Osteoblast (primary cell): ENCODE measurements around the gene CPN2. TPM values are rescaled to one million over a fixed set of nuclear protein-coding genes. Genes with fewer than 3 reads are reported as not detected.

Source experiments
- DNase-seq: peaks from one replicate; pipeline ENCODE4 v3.0.0; 2011; ENCODE audit warnings: low spot score, mixed read lengths; ENCODE audit not compliant: insufficient read length; ENCODE audit errors: missing footprints
- H2AFZ ChIP-seq: 2 replicates; pipeline ENCODE4 v1.6.0; 2011; ENCODE audit warnings: mild to moderate bottlenecking, low read length
- H3K27ac ChIP-seq: 2 replicates; pipeline ENCODE4 v1.5.1; 2011; ENCODE audit warnings: mild to moderate bottlenecking, low read depth, low read length, moderate library complexity
- H3K27me3 ChIP-seq: 2 replicates; pipeline ENCODE4 v1.6.0; 2012; ENCODE audit warnings: mild to moderate bottlenecking, control low read depth, inconsistent platforms, low read length, moderate library complexity; ENCODE audit not compliant: insufficient read depth
- H3K36me3 ChIP-seq: 2 replicates; pipeline ENCODE4 v1.5.1; 2011; ENCODE audit warnings: mild to moderate bottlenecking, low read length, control low read depth, moderate library complexity; ENCODE audit not compliant: insufficient read depth
- H3K4me1 ChIP-seq: 2 replicates; pipeline ENCODE4 v1.5.1; 2011; ENCODE audit warnings: mild to moderate bottlenecking, low read length, control low read depth, moderate library complexity; ENCODE audit not compliant: insufficient read depth
- H3K4me2 ChIP-seq: 2 replicates; pipeline ENCODE4 v1.6.0; 2011; ENCODE audit warnings: mild to moderate bottlenecking, low read length; ENCODE audit not compliant: insufficient read depth
- H3K4me3 ChIP-seq: fragments of 200-600 bp; sonication (generic); 3 replicates; pipeline ENCODE4 v1.5.1; 2012; ENCODE audit warnings: mild to moderate bottlenecking, low read length, inconsistent platforms; ENCODE audit not compliant: insufficient read depth
- H3K79me2 ChIP-seq: 2 replicates; pipeline ENCODE4 v1.6.0; 2012; ENCODE audit warnings: mild to moderate bottlenecking, low read length, control low read depth, inconsistent platforms; ENCODE audit not compliant: insufficient read depth
- H3K9me3 ChIP-seq: 2 replicates; pipeline ENCODE4 v1.5.1; 2011; ENCODE audit warnings: low read depth, low read length, control low read depth
- H4K20me1 ChIP-seq: 2 replicates; pipeline ENCODE4 v1.6.0; 2012; ENCODE audit warnings: mild to moderate bottlenecking, low read length, control low read depth; ENCODE audit not compliant: insufficient read depth
- total RNA-seq: library from RNA; depleted of rRNA; stranded (reverse); fragments of >200 nt; gene quantifications from 2 replicates; pipeline ENCODE4 v1.2.3, GENCODE V29; 2012
- TF ChIP-seq, protein P1 (sequence below): IDR thresholded peaks from 2 replicates; pipeline ENCODE4 v1.5.1; 2011; ENCODE audit warnings: mild to moderate bottlenecking, low read depth, low read length, moderate library complexity; ENCODE audit errors: extremely low read depth

Gene CPN2
- total RNA-seq, 1 donor: under 0.01 TPM

DNA sequence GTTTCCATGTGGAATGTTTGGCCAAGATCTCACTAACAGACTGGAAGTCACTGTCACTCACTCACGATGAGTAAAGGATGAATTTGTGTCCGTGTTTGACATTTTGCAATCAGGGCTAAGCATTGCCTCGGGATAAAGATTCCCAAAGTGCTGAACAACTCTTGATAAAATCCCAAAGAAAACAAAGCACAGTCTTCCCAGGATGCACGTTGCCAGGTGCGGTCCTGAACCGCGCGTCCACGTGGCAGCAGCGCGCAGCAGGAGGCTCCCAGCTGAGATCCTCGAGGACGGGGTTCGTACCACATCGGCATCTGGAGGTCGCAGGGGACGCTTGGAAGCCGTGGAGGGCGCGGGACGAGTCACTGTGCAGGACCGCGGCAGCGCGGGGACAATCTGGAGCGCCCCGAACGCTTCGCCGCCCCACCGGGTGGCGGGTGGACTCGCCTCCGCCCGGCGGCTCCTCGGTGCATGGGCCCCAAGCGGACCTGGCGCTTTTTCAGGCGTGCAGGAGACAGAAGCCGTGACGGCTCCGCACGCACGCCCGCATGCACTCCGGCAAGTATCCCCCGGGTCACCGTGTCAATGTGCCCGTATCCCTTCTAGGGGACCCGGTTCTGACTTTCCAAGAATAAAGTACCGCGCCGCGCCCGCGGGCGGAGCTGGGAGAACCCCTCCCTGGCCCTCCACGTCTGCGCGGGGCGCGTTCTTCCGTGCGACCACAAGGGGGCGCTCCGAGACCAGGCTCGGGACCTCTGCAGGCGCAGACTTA is 17.7 kb downstream of the CPN2 start:
- peaks cover 31% of the 10 kb centered on the region for H3K4me1 ChIP-seq
- no peaks in the 10 kb centered on the region for H3K79me2 ChIP-seq
- peak; percentile 97 for DNase-seq
- H2AFZ ChIP-seq: peak overlapping the region; percentile 85
- no peaks in the 10 kb centered on the region for H3K27me3 ChIP-seq
- no peaks in the 10 kb centered on the region for H3K9me3 ChIP-seq
- no peaks in the 10 kb centered on the region for H3K36me3 ChIP-seq
- TF ChIP-seq, protein P1, sequence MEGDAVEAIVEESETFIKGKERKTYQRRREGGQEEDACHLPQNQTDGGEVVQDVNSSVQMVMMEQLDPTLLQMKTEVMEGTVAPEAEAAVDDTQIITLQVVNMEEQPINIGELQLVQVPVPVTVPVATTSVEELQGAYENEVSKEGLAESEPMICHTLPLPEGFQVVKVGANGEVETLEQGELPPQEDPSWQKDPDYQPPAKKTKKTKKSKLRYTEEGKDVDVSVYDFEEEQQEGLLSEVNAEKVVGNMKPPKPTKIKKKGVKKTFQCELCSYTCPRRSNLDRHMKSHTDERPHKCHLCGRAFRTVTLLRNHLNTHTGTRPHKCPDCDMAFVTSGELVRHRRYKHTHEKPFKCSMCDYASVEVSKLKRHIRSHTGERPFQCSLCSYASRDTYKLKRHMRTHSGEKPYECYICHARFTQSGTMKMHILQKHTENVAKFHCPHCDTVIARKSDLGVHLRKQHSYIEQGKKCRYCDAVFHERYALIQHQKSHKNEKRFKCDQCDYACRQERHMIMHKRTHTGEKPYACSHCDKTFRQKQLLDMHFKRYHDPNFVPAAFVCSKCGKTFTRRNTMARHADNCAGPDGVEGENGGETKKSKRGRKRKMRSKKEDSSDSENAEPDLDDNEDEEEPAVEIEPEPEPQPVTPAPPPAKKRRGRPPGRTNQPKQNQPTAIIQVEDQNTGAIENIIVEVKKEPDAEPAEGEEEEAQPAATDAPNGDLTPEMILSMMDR: peak; percentile 92
- peak overlapping the region; percentile 47 for H3K27ac ChIP-seq
- peak overlapping the region; percentile 75 for H3K4me3 ChIP-seq
- no peaks in the 10 kb centered on the region for H4K20me1 ChIP-seq
- peak overlapping the region; percentile 85 for H3K4me2 ChIP-seq

DNA sequence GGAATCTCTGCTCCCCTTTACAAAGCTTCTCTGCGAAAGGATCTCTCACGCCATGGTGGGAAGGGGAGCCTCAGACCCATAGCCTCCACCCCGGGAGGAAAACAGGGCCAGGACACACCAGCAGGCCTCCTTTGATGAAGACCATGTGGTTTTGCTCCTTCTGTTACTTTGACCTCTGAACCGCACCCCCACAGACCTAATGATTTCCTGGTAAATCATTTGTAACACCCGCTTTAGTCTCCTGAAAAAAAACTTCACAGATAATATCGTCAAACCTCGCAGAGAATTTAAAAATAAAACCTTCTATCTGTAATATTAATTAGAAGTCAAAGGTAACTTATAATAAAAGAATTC is 18.3 kb downstream of the CPN2 start:
- no peak overlapping the region for H3K27ac ChIP-seq
- peak overlapping the region; percentile 85 for H3K4me2 ChIP-seq
- H3K4me1 ChIP-seq: peaks cover 31% of the 10 kb centered on the region
- H3K79me2 ChIP-seq: no peaks in the 10 kb centered on the region
- H3K27me3 ChIP-seq: no peaks in the 10 kb centered on the region
- H3K36me3 ChIP-seq: no peaks in the 10 kb centered on the region
- no peaks in the 10 kb centered on the region for H4K20me1 ChIP-seq
- TF ChIP-seq, protein P1: no peak
- no peak for DNase-seq
- no peaks in the 10 kb centered on the region for H3K9me3 ChIP-seq
- H3K4me3 ChIP-seq: no peak overlapping the region
- no peak overlapping the region for H2AFZ ChIP-seq

DNA sequence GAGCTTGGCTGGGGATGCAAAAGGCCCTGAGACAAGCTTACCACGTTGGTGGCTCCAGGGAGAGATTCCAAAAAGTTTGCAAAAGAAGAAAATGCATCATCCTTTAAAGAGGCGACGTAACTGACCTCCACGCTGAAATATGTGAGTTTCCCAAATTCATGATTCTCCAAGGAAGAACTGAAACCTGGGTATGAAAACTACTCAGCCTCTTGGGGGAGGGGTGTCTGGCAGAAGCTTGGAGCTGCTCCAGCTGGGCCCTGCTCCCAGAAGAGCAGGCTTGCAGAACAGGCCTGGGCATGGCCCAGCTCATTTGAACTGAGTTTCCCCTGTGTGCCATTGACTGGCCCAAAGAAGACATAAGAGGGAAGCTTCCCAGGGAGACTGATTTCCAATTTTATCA is 20.5 kb downstream of the CPN2 start:
- Histone ChIP-seq H3K9me3 (no peaks in the 10 kb centered on the region), H3K4me2 (no peak overlapping the region), H3K36me3 (no peaks in the 10 kb centered on the region), H3K27ac (peak overlapping the region; percentile 40), H4K20me1 (no peaks in the 10 kb centered on the region), H3K4me3 (no peak overlapping the region), H3K27me3 (no peaks in the 10 kb centered on the region), H3K79me2 (no peaks in the 10 kb centered on the region), H3K4me1 (peaks cover 31% of the 10 kb centered on the region), H2AFZ (peak overlapping the region; percentile 10)
- no peak for DNase-seq
- TF ChIP-seq, protein P1: no peak

DNA sequence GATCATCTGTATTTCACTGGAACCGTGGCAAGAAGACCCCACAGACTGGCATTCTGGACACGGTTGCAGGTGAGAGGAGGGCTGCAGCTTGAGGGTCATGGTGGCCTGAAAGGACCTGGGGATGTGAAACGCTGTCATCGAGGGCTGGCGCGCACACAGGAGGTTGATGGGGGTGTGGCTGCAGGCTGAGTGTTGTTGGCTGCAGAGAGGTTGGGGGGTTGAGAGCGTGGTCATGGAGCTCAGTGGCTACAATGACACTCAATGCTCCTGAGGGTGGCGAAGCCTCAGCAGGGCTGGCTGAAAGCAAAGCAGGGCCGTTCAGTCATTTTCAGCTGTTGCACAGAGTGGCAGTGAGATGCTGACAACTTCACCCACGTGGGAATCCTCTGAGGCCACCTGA is 21.0 kb downstream of the CPN2 start:
- no peak overlapping the region for H3K4me3 ChIP-seq

More for the DNA sequence above, 21.0 kb downstream of the CPN2 start:
- Histone ChIP-seq H3K79me2 (no peaks in the 10 kb centered on the region), H4K20me1 (no peaks in the 10 kb centered on the region), H3K4me1 (peaks cover 31% of the 10 kb centered on the region), H3K27me3 (no peaks in the 10 kb centered on the region), H3K27ac (no peak overlapping the region), H3K36me3 (no peaks in the 10 kb centered on the region), H3K4me2 (no peak overlapping the region), H3K9me3 (no peaks in the 10 kb centered on the region), H2AFZ (peak overlapping the region; percentile 9)
- TF ChIP-seq, protein P1: no peak
- no peak for DNase-seq
